A172 (cell line): ENCODE measurements around the gene CNDP1. TPM values are rescaled to one million over a fixed set of nuclear protein-coding genes. Genes with fewer than 3 reads are reported as not detected.
"Not testable (repeated sequence)": the region's sequence is repeated elsewhere in the genome, so short reads cannot be mapped to it uniquely, and the experiment has no call there.

Experiments
- DNase-seq: peaks from one replicate; pipeline ENCODE4 v3.0.0-alpha.2; 2015; ENCODE audit warnings: low spot score
- total RNA-seq: library from RNA; depleted of rRNA; stranded (reverse); fragments of >200 nt; shearing (Covaris generic); gene quantifications from 2 replicates; pipeline ENCODE4 v1.2.3, GENCODE V29; 2014; rRNA removed

Gene CNDP1, protein sequence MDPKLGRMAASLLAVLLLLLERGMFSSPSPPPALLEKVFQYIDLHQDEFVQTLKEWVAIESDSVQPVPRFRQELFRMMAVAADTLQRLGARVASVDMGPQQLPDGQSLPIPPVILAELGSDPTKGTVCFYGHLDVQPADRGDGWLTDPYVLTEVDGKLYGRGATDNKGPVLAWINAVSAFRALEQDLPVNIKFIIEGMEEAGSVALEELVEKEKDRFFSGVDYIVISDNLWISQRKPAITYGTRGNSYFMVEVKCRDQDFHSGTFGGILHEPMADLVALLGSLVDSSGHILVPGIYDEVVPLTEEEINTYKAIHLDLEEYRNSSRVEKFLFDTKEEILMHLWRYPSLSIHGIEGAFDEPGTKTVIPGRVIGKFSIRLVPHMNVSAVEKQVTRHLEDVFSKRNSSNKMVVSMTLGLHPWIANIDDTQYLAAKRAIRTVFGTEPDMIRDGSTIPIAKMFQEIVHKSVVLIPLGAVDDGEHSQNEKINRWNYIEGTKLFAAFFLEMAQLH
- not detected in 2 replicates for total RNA-seq

DNA sequence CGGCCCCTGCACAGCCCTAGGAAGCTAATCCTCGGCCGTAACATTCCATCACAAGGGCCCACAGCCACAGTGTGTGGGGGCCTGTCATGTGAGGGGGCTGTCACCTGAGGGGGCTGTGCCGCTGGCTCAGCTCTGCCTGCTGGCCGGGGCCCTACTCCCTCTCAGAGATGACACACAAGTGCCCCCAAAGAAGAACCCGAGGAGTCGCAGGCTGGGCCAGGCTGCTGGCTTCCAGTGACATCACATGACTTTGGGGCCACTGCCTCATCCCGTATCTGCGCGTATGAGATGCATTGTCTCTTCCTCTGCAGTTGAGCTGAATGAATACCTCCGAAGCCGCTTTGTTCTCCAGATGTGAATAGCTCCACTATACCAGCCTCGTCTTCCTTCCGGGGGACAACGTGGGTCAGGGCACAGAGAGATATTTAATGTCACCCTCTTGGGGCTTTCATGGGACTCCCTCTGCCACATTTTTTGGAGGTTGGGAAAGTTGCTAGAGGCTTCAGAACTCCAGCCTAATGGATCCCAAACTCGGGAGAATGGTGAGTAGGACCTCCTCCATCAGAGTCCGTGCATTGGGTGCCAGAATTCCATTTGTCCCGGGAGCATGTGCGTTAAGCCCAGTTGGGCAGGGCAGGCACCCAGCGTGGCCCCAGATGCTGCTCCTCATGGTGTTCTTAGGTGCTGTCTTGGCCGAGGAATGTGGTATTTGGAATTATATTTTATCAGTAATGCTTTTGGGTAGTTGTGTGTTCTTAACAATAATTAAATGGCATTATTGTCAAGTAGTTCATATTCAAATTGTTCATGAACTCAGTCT is at the start of gene CNDP1:
Gene CNDP1, plus strand, starts transcription at position 351 of the 820 bp plus-strand sequence. Its CDS starts 168 bp downstream, at position 519.
- no peak for DNase-seq

DNA sequence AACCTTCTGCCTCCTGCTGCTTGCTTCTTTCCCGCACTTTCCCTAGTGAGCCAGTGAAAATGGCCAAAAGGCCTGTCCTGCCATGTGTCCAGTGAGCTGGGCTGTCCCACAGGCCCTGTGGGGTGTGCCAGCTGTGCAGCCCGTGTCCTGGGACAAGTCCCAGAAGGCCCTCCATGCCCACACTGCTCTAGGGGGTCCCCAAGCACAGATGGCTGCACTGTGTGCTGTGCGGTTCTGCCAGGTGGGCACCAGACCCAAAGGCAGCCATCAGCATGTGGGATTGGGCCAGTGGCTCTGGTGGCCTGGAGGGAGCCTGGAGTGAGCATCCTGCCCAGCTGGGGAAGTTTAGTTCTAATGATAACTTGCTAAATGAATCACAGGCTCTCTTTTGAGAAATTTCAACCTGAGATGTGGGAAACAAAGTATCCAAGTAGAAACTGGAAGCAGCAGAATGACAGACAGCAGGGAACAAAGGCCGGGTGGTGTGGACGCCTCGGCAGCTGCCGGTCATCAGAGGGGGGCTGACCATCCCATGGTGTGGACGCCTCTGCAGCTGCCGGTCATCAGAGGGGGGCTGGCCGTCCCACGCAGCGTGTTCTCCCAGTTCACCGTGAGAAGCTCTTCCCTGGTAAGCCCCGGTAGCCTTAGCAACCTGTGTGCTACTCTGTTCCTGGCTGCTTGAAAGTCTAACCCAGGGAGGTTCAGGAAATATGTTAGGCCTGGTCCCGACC is 48.0 kb upstream of the CNDP1 start:
- DNase-seq = no peak

DNA sequence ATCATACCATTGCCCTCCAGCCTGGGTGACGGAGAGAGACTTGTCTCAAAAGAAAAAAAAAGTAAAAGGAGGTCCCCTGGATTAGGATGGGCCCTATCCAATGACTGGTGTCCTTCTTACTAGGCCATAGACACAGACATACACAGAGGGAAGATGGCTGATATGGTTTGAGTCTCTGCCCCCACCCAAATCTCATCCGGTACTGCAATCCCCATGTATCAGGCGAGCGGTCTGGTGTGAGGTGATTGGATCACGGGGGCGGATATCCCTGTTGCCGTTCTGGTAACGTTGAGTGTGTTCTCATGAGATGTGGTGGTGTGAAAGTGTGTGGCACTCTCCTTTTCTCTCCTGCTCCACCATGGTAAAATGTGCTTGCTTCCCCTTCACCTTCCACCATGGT is 45.9 kb upstream of the CNDP1 start:
- no peak for DNase-seq

DNA sequence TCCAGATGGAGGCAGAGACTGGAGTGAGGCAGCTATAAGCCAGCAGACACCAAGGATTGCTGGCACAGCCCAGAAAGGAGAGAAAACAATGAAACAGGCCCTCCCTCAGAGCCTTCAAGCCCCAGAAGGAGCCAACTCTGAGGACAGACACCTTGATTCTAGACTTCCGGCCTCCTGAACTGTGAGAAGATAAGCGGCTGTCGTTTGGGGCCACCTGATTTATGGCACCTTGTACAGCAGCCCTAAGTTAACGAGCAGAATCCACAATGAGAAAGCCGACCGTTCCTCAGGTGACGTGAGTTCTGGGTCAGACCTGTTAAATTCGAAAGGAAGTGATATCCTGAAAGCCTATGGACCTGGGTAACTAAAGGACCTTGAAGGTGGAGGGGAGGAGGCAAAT is 45.4 kb upstream of the CNDP1 start:
- no peak for DNase-seq

DNA sequence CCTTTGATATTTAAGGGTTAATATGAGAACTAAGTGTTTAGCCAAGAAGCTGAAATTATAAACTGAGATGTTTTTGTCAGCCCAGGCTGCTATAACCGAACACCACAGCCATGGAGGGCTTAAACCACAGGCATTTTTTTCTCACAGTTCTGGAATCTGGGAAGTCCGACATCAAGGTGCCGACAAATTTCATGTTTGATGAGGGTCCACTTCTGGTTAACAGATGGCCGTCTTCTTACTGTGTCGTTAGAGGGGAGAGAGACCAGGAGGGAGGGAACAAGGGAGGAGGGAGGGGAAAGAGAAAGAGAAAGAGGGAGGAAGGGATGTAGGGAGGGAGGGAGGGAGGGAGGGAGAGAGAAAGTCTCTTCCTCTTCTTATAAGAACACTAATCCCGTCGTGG is 44.6 kb upstream of the CNDP1 start:
- DNase-seq = peak; percentile 18

DNA sequence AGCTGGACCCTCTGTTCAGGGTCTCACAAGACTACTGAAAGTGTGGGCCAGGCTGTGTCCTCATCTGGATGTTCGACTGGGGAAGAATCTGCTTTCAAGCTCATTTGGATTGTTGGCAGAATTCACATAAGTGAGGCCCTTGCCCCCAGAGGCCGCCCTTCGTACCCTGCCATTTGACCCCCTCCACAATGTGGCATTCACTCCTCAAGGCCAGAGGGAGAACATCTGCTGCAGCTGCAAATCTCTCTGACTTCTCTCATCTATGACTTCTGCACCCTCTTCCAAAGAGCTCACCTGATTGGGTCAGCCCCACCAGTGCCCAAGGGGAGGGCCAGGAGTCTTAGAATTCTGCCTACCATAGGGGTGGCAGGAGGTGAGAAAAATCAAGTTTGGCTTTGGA is 42.0 kb upstream of the CNDP1 start:
- DNase-seq = no peak

DNA sequence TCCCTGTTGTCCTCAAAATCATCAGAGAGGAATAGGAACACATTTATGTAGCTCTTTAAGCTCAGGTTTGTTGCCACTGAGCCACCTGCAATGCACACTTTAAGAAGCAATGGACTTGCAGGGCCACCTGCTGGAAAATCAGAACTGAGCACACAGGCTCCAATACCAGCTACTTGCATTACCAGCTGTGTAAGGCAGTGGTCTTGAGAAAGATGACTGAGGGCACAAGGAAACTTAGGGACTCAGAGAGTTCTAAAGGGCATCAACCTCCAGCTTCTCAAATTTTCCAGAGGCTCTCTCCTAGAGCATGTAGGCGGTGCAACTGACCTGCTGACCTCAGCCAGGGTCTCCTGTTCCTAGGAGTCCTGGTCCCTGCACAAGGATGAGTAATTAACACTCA is 40.6 kb upstream of the CNDP1 start:
- peak; percentile 22 for DNase-seq

DNA sequence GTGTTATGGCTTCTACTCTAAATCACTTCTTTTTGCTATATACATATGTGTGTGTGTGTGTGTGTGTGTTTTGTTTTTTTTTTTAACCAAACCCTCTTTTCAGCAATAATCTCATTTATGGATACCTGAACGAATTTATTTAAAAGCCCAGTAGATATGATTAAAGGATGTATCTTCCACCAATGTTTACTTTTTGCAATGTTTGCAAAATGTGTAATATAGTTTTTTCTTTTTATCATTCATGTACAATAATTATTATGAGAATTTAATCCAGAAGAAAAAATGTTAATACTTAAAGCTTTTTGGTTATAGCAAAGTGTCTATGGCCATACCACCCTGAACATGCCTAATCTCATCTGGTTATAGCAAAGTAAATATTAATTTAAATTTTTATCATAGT is 39.8 kb upstream of the CNDP1 start:
- no peak for DNase-seq

DNA sequence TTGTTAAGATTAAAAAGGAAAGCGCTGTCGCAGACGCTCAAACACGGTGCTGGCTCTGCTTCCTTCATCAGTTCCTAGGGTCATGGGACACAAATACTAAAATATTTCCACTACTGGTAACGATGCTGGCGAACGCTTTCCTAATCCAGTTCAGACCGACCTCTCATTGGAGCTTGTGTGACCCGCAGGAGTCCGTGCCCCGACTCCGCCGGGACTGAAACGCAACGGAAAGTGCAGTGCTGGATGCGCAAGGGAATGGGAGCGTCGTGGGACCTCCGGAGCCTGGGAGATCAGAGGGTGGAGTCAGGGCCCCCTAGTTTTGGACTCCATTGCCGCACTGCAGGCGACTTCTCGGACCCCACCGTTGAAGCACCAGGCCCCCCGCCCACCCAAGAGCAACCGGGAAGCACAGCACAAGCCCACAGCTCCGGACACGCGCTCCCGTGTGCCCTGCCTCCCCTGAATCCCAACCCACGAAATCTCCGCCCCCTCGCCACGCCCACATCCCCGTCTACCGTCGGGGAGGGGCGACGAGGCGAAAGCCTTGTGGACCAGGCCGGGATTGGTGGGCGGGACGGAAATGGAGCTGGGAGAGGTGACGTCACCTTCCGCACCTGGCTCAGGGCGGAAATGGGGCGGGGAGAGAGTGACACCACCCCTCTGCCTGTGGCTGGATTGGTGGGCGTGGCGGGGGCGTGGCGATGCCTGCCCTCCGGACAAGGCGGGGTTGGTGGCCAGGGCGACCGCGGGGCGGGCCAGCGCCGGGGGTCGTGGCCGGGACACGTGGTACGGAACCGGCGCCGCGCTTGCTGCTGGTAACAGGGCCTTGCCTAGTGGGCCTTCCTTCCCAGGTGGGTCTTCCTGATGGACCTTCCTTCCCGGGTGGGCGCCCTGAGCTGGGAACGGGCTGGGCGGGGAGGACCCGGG is 38.5 kb upstream of the CNDP1 start, which contains the start of gene CNDP2:
Gene CNDP2, plus strand, starts transcription at position 783 of the 927 bp plus-strand sequence. CDS start 3,611 bp downstream, outside the sequence.
- peak; percentile 94 for DNase-seq

DNA sequence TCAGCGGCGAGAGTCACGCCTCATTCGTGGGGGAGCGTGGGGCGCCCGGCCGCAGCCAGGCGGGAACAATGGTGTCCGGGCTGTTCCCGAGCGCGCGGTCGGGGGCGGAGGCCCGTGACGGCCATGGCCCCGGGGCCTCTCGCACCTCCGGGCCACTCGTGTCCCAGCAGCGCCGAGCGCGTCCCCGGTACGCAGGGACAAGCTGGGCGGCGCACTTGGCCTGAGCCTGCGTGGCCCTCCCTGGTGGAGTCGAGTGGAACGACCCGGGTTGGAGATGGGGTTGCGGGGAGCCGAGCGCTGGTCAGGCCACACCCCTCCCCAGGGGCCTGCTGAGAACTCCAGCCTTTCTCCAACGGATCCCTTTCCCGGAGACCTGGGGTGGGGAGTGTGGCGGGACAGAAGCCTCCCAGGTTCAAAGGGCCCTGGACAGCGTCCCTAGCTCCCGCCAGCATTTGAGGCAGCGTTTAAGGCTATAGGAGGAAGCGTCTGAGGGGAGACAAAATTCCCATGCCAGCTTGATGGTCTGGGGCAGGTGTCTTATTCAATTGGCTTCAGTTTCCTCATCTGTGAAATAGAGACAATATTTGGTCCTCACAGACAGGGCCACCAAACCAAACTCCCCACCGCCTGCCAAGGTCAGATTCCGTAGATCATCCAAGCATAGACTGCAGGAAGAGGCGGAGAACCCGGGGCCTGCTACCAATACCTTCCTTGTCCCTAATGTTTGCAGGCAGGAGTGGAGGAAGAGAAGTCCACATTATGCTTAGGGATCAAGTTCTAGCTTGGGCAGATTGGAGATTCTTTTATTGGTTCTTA is 37.6 kb upstream of the CNDP1 start:
- peak; percentile 9 for DNase-seq

DNA sequence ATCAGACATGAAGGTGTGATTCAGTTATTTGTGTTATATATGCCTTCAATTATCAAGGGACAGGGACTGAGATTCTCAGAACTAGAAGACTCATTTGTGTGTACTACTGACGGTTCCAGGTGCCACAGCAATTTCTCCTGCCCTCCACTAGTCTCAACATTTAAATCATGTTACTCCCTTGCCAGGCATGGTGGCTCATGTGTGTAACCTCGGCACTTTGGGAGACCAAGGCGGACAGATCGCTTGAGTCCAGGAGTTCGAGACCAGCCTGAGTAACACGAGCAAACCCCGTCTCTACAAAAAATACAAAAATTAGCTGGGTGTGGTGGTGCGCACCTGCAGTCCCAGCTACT is 37.0 kb upstream of the CNDP1 start:
- DNase-seq = no peak

DNA sequence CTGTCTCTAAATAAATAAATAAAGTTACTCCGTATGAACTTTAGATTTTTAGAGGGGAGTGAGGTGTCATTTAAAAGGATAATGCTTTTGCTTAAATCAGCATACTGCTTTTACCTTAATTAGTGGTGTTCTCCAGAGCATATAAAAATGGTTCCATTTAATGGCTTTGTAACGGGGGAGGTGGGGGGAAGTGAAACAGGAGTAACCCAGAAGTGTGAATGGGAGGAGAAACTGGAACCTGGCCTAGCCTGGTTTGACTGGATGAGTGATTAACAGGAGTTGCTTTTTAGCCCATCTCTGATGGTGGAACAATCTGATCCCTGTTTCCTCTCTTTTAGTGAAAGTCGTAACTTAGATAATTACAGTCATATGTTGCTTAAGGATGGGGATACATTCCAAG is 36.5 kb upstream of the CNDP1 start:
- DNase-seq = no peak

DNA sequence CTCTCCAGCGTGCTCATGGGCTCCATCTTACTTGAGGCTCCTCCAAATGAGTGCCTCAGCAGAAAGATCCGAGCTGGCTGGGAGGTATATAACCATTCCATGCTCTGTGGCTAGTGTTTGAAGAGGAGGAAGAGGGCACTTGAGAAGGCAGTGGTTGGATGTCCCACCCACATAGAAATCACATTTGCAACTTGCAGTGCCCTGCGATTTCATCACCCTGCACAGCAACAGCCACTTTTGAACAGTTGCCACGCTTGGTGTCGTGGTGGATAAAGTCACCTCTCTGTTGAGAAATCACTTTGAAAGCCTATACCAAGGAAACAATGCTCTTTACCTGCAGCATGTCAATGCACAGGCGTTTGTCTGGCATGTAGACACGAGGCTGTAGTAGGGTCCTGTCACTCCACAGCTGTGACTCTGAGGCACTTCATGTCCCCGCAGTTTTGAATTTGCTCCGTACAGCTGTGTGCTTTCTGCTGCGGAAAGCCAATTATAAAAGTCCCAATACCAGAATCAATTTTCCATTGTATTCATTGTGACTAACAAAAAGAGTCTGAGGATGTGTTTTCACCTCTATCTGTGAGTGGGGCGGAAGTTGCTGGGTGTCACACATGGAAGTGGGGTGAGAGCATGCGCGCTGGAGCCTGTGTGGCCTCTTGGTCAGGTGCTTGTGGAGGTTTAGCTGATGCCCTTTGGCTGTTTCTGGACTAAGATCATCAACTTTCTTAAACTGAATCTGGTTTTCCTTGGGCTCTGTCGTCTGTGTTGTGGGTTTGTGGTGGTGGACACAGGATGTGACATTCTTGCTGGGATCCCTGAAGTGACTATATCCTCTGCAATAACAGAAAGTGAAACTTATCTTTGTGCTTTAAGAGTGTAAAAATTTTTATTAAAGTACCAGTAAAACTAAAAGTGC is 35.3 kb upstream of the CNDP1 start:
- DNase-seq = no peak

DNA sequence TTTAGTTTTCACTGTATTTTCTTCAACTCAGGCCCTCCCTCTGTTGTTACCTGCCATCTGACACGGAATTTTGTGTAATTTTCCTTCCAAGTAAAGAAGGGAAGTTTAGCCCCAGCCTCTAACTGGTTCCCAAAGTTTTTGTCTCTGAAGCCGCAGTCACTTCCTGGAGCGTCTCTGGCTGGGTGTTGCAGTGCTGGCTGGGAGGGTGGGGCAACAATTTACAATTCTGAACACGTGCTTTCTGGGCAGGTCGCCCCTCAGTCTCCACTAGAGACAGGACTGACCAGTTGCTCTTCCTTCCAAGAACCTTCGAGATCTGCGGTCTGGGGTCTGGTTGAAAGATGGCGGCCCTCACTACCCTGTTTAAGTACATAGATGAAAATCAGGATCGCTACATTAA is 34.7 kb upstream of the CNDP1 start:
- peak; percentile 18 for DNase-seq

DNA sequence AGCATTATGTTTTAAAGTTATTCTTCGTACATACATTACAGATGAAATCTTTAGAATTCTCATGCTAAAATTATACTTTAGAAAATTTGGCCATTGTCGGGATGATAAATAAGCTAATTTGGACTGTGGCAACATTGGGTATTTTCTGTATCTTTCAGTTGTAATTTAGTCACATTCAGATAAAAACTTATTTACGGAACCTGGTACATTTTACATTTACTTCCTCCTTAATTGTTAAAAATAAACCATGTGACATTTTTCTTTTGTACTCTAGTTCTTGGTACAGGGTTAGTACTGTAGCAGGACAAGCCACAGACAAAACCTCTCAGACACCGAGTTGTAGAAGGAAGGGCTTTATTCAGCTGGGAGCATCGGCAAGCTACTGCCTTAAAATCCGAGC is 33.9 kb upstream of the CNDP1 start:
- DNase-seq = no peak

DNA sequence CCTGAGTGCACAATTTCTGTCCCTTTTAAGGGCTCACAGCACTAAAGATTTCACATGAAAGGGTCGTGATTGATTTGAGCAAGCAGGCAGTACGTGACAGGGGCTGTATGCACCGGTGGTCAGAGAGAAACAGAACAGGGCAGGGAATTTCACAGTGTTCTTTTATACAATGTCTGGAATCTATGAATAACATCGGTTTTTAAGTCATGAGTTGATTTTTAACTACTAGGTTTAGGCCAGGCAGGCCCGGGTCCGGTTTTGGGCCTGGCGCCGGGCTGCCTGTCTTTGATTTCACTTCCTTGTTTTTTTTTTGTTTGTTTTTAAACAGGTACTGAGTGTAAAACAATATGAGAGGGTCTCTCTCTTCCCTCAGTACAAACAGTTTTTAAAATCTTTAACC is 33.5 kb upstream of the CNDP1 start:
- DNase-seq = not testable (repeated sequence)

DNA sequence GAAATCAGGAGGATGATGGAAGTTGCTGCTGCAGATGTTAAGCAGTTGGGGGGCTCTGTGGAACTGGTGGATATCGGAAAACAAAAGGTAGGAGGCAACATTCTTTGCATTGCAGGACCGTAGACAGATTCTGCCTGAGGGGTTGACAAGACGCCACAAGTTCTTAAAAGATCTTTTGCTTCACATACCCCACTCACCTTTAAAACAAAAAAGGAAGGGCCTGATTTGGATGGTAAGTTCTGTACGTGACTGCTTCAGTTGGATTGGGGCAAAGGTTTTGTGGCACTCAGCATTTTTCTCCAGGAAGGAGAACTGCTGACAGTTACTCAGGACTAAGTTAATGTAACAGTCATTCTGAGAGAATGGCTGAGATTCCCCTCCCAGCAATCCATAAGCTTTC is 32.9 kb upstream of the CNDP1 start:
- no peak for DNase-seq

DNA sequence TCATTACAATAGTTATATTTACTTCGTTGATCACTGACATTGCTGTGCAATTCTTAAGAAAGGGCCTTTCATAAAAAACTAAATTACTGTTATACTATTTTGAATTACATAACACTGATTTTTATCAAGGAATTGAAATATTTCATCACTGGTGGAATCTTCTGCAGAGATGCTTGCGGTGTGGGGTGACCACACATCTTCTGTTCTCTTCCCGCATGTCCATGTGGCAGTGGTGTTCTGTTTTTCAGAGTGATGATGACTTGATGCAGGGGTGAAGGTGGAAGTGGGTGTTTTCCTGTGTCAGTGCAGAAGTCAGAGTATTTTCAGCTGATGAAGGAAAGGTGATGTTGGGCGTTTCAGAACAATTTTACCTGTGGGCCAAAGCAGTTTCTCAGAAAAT is 31.2 kb upstream of the CNDP1 start:
- no peak for DNase-seq

DNA sequence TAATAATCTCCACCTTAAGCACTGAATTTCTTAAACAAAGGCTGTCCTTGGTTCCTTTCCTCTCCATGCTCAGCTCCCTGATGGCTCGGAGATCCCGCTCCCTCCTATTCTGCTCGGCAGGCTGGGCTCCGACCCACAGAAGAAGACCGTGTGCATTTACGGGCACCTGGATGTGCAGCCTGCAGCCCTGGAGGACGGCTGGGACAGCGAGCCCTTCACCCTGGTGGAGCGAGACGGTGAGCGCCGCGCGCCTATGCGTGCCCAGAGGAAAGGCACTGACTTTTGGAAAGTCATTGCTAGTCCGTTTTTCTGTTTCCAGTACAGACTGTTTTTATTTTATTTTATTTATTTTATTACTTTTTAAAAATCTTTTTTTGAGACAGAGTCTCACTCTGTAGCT is 28.5 kb upstream of the CNDP1 start:
- no peak for DNase-seq
